Measurements from ENCODE around the gene OPHN1. TPM values are rescaled to one million over a fixed set of nuclear protein-coding genes. Genes with fewer than 3 reads are reported as not detected.

Gene OPHN1
- polyA plus RNA-seq, 1 donor from 2014 or later = not detected

GRCh38 chrX:68199062-68199848 lies 234.0 kb downstream of the OPHN1 start:
- no peak overlapping the region for H3K4me3 Mint-ChIP-seq
- no peaks in the 10 kb centered on the region for H3K9me3 Mint-ChIP-seq
- H3K4me1 Mint-ChIP-seq = no peaks in the 10 kb centered on the region
- H3K27me3 Mint-ChIP-seq = no peaks in the 10 kb centered on the region
- H3K27ac Mint-ChIP-seq = no peak overlapping the region
- peaks cover 2% of the 10 kb centered on the region for H3K36me3 Mint-ChIP-seq

- Mint-ChIP-seq H3K27ac (no peak overlapping the region), H3K4me1 (no peaks in the 10 kb centered on the region), H3K4me3 (no peak overlapping the region), H3K36me3 (peaks cover 2% of the 10 kb centered on the region), H3K9me3 (no peaks in the 10 kb centered on the region), H3K27me3 (no peaks in the 10 kb centered on the region)
These were observed 236.1 kb downstream of the OPHN1 start for GRCh38 chrX:68196939-68197791.

- Mint-ChIP-seq H3K27me3 (no peaks in the 10 kb centered on the region), H3K9me3 (no peaks in the 10 kb centered on the region), H3K36me3 (no peaks in the 10 kb centered on the region), H3K4me3 (no peak overlapping the region), H3K4me1 (no peaks in the 10 kb centered on the region), H3K27ac (no peak overlapping the region)
These were observed 237.7 kb downstream of the OPHN1 start for GRCh38 chrX:68195561-68195960.

GRCh38 chrX:68193786-68194185 lies 239.5 kb downstream of the OPHN1 start:
- H3K36me3 Mint-ChIP-seq = no peaks in the 10 kb centered on the region
- H3K4me3 Mint-ChIP-seq = no peak overlapping the region
- no peaks in the 10 kb centered on the region for H3K4me1 Mint-ChIP-seq
- no peaks in the 10 kb centered on the region for H3K27me3 Mint-ChIP-seq
- H3K27ac Mint-ChIP-seq = no peak overlapping the region
- no peaks in the 10 kb centered on the region for H3K9me3 Mint-ChIP-seq

GRCh38 chrX:68193234-68193633 lies 240.1 kb downstream of the OPHN1 start:
- Mint-ChIP-seq H3K9me3 (no peaks in the 10 kb centered on the region), H3K4me1 (no peaks in the 10 kb centered on the region)

GRCh38 chrX:68190799-68191198 lies 242.5 kb downstream of the OPHN1 start:
- Mint-ChIP-seq H3K4me1 (no peaks in the 10 kb centered on the region), H3K27me3 (no peaks in the 10 kb centered on the region), H3K27ac (no peak overlapping the region), H3K4me3 (no peak overlapping the region), H3K9me3 (peaks cover 0 to 2% (median 0%) of the 10 kb centered on the region in 3 donors), H3K36me3 (no peaks in the 10 kb centered on the region)

More at GRCh38 chrX:68193234-68193633, 240.1 kb downstream of the OPHN1 start:
- Mint-ChIP-seq H3K36me3 (no peaks in the 10 kb centered on the region), H3K4me3 (no peak overlapping the region), H3K27me3 (no peaks in the 10 kb centered on the region), H3K27ac (no peak overlapping the region)

GRCh38 chrX:68186552-68187262 lies 246.6 kb downstream of the OPHN1 start:
- Mint-ChIP-seq H3K4me3 (no peak overlapping the region), H3K27me3 (no peaks in the 10 kb centered on the region), H3K9me3 (peaks cover 0 to 2% (median 0%) of the 10 kb centered on the region in 3 donors), H3K27ac (no peak overlapping the region), H3K36me3 (no peaks in the 10 kb centered on the region), H3K4me1 (no peaks in the 10 kb centered on the region)

GRCh38 chrX:68185161-68185560 lies 248.1 kb downstream of the OPHN1 start:
- Mint-ChIP-seq H3K27ac (no peak overlapping the region), H3K9me3 (peaks cover 0 to 2% (median 0%) of the 10 kb centered on the region in 3 donors), H3K4me3 (no peak overlapping the region), H3K27me3 (peaks cover 2% of the 10 kb centered on the region), H3K4me1 (peaks cover 0 to 1% (median 0%) of the 10 kb centered on the region in 3 donors), H3K36me3 (no peaks in the 10 kb centered on the region)

GRCh38 chrX:68183612-68184214 lies 249.6 kb downstream of the OPHN1 start:
- Mint-ChIP-seq H3K4me1 (peaks cover 0 to 1% (median 0%) of the 10 kb centered on the region in 3 donors), H3K27ac (no peak overlapping the region), H3K27me3 (peaks cover 2% of the 10 kb centered on the region), H3K9me3 (peaks cover 0 to 2% (median 0%) of the 10 kb centered on the region in 3 donors), H3K4me3 (no peak overlapping the region), H3K36me3 (no peaks in the 10 kb centered on the region)

GRCh38 chrX:68180579-68180978 lies 252.7 kb downstream of the OPHN1 start:
- no peak overlapping the region for H3K4me3 Mint-ChIP-seq

GRCh38 chrX:68179355-68179754 lies 253.9 kb downstream of the OPHN1 start:
- H3K27ac Mint-ChIP-seq = no peak overlapping the region
- H3K4me3 Mint-ChIP-seq = no peak overlapping the region
- no peaks in the 10 kb centered on the region for H3K9me3 Mint-ChIP-seq
- peaks cover 2% of the 10 kb centered on the region for H3K27me3 Mint-ChIP-seq
- H3K36me3 Mint-ChIP-seq = no peaks in the 10 kb centered on the region
- H3K4me1 Mint-ChIP-seq = peaks cover 0 to 1% (median 0%) of the 10 kb centered on the region in 3 donors

More at GRCh38 chrX:68180579-68180978, 252.7 kb downstream of the OPHN1 start:
- H3K36me3 Mint-ChIP-seq = no peaks in the 10 kb centered on the region
- peaks cover 2% of the 10 kb centered on the region for H3K27me3 Mint-ChIP-seq
- H3K27ac Mint-ChIP-seq = peak overlapping the region in 1 of 3 donors; percentile 39
- H3K9me3 Mint-ChIP-seq = no peaks in the 10 kb centered on the region
- H3K4me1 Mint-ChIP-seq = peaks cover 0 to 1% (median 0%) of the 10 kb centered on the region in 3 donors

- Mint-ChIP-seq H3K36me3 (no peaks in the 10 kb centered on the region), H3K27me3 (peaks cover 2% of the 10 kb centered on the region), H3K9me3 (no peaks in the 10 kb centered on the region), H3K4me1 (peaks cover 0 to 1% (median 0%) of the 10 kb centered on the region in 3 donors), H3K4me3 (no peak overlapping the region), H3K27ac (no peak overlapping the region)
These were observed 255.8 kb downstream of the OPHN1 start for GRCh38 chrX:68177542-68177941.

- no peak overlapping the region for H3K4me3 Mint-ChIP-seq
- H3K4me1 Mint-ChIP-seq = no peaks in the 10 kb centered on the region
- H3K36me3 Mint-ChIP-seq = no peaks in the 10 kb centered on the region
- no peak overlapping the region for H3K27ac Mint-ChIP-seq
- no peaks in the 10 kb centered on the region for H3K9me3 Mint-ChIP-seq
- no peaks in the 10 kb centered on the region for H3K27me3 Mint-ChIP-seq
These were observed 257.7 kb downstream of the OPHN1 start for GRCh38 chrX:68175562-68175961.

- no peak overlapping the region for H3K4me3 Mint-ChIP-seq
- no peaks in the 10 kb centered on the region for H3K36me3 Mint-ChIP-seq
- H3K27ac Mint-ChIP-seq = no peak overlapping the region
- no peaks in the 10 kb centered on the region for H3K27me3 Mint-ChIP-seq
- peaks cover 0 to 6% (median 0%) of the 10 kb centered on the region in 3 donors for H3K9me3 Mint-ChIP-seq
- no peaks in the 10 kb centered on the region for H3K4me1 Mint-ChIP-seq
These were observed 269.9 kb downstream of the OPHN1 start for GRCh38 chrX:68163441-68163840.
